ENCODE results near the gene NFE2.

NFE2 gene

GRCh38 chr12:54300732-54301427, at the start of gene NFE2 (continued):
- peak; percentile 75 for TF ChIP-seq ZBTB8A (tag by site-specific recombination; IDR thresholded peaks at IDR 0.05)
- no peak for TF ChIP-seq ZBTB44 (tag by site-specific recombination; IDR thresholded peaks at IDR 0.05)
- no peak for TF ChIP-seq ZNF624 (tag by site-specific recombination; IDR thresholded peaks at IDR 0.05)
- TF ChIP-seq ZBTB20 (tag by site-specific recombination; IDR thresholded peaks at IDR 0.05) = peak; percentile 44; the same call in 1 of the 2 replicates

DNA sequence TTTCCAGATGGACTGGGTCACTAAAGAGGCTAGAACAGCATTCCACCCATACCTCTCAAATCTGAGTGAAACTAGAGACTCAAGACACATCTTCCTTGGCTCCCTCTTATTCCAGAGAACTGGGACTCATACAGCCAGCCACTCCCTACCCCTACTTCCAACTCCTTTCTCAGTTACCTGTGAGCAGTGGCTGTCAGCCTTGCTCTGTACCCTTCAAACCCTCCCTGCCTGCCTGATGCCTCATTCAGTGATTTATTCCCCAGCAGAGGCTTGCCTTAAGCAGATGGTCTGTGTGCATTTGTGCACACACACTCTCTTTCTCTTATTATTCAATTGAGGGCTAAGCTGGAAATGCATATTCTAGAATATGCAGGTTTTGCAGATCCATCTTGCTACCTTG, 48.9 kb upstream of the NFE2 start:
- Histone ChIP-seq H3K36me3 (ENCODE audit: control insufficient read depth in 2 of 2, insufficient read depth in 1 of 2, low read length in 2 of 2) (peaks cover 30 to 65% of the 10 kb centered on the region in 2 experiments), H3K9me3 (ENCODE audit: control insufficient read depth, insufficient read depth, low read depth, low read length) (no peaks in the 10 kb centered on the region), H3K4me3 (ENCODE audit: low read depth, low read length) (no peak overlapping the region), H3K27ac (ENCODE audit: extremely low read depth, low read depth, low read length) (no peak overlapping the region; the same call in 1 of the 2 replicates), H3K4me1 (ENCODE audit: control insufficient read depth, insufficient read depth, low read length) (peaks cover 18% of the 10 kb centered on the region)
- CTCF ChIA-PET = interaction anchor here (1.1 to 2.1 kb wide), 2 partner anchors 50 to 129 kb away, joined by 3 to 7 read pairs; no protein-coding TSS in a partner anchor
- POLR2A ChIA-PET = interaction anchor here (1.0 kb wide), 1 partner anchor 69 kb away, joined by 3 read pairs; the partner anchor contains the start of gene HNRNPA1
- TF ChIP-seq ZNF311 (tag by site-specific recombination; IDR thresholded peaks at IDR 0.05; ENCODE audit: borderline replicate concordance) (no peak), ZXDB (tag by site-specific recombination; IDR thresholded peaks at IDR 0.05) (no peak), ZNF621 (tag by site-specific recombination; IDR thresholded peaks at IDR 0.05) (no peak), ZNF544 (tag by site-specific recombination; IDR thresholded peaks at IDR 0.05) (no peak), ZNF416 (tag by site-specific recombination; IDR thresholded peaks at IDR 0.05) (no peak)
- TF ChIP-seq, protein P1, sequence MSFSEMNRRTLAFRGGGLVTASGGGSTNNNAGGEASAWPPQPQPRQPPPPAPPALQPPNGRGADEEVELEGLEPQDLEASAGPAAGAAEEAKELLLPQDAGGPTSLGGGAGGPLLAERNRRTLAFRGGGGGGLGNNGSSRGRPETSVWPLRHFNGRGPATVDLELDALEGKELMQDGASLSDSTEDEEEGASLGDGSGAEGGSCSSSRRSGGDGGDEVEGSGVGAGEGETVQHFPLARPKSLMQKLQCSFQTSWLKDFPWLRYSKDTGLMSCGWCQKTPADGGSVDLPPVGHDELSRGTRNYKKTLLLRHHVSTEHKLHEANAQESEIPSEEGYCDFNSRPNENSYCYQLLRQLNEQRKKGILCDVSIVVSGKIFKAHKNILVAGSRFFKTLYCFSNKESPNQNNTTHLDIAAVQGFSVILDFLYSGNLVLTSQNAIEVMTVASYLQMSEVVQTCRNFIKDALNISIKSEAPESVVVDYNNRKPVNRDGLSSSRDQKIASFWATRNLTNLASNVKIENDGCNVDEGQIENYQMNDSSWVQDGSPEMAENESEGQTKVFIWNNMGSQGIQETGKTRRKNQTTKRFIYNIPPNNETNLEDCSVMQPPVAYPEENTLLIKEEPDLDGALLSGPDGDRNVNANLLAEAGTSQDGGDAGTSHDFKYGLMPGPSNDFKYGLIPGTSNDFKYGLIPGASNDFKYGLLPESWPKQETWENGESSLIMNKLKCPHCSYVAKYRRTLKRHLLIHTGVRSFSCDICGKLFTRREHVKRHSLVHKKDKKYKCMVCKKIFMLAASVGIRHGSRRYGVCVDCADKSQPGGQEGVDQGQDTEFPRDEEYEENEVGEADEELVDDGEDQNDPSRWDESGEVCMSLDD (tag by site-specific recombination; IDR thresholded peaks at IDR 0.05) = no peak

DNA sequence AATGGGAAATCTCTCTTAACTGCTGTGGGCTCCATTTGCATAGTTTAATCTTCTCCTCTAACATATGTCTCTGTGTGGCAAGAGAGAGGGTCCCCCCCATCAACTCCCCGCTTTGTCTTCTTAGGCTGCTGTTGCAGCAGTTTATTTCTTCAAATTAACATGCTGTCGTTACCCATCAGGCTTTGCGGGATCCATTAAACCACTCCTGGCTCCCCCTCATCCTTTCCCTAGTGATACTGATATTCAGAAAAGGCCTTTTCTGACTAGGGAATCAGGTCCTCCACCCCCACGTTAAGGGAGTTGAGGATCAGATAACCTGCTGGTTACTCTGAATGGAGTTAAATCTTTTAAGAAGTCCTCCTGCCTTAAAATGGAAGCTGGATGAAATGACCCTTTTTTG, 48.2 kb upstream of the NFE2 start:
- Histone ChIP-seq H3K27ac (ENCODE audit: extremely low read depth, low read depth, low read length) (no peak overlapping the region), H3K4me3 (ENCODE audit: low read depth, low read length) (no peak overlapping the region), H3K36me3 (ENCODE audit: control insufficient read depth in 2 of 2, insufficient read depth in 1 of 2, low read length in 2 of 2) (peaks cover 32 to 66% of the 10 kb centered on the region in 2 experiments), H3K4me1 (ENCODE audit: control insufficient read depth, insufficient read depth, low read length) (peaks cover 18% of the 10 kb centered on the region), H3K9me3 (ENCODE audit: control insufficient read depth, insufficient read depth, low read depth, low read length) (no peaks in the 10 kb centered on the region)
- ChIA-PET CTCF (interaction anchor here (1.1 kb wide), 1 partner anchor 51 kb away, joined by 3 read pairs; no protein-coding TSS in a partner anchor), POLR2A (interaction anchor here (1.0 kb wide), 1 partner anchor 69 kb away, joined by 3 read pairs; the partner anchor contains the start of gene HNRNPA1)
- TF ChIP-seq ZNF473 (tag by site-specific recombination; IDR thresholded peaks at IDR 0.05) = no peak
- no peak for TF ChIP-seq OSR2 (tag by site-specific recombination; IDR thresholded peaks at IDR 0.05)
- no peak for TF ChIP-seq HOXC10 (CRISPR knock-in tag; IDR thresholded peaks at IDR 0.05)
- TF ChIP-seq ZNF214 (tag by site-specific recombination; IDR thresholded peaks at IDR 0.05; ENCODE audit: borderline replicate concordance) = no peak
- TF ChIP-seq KLF9 (tag by site-specific recombination; IDR thresholded peaks at IDR 0.05; ENCODE audit: low read depth) = no peak
- TF ChIP-seq ZNF10 (tag by site-specific recombination; IDR thresholded peaks at IDR 0.05) = no peak
- TF ChIP-seq PRDM4 (tag by site-specific recombination; IDR thresholded peaks at IDR 0.05) = no peak
- no peak for TF ChIP-seq ZNF311 (tag by site-specific recombination; IDR thresholded peaks at IDR 0.05; ENCODE audit: borderline replicate concordance)

Measured in HEK293 (cell line).